HepG2 (cell line): Measurements from ENCODE around the gene PLSCR5. TPM values are rescaled to one million over a fixed set of nuclear protein-coding genes. Genes with fewer than 3 reads are reported as not detected.

Experiments used
- BCLAF1 ChIP-seq: fragments of 450-650 bp; IDR thresholded peaks from 2 replicates; pipeline ENCODE4 v1.6.1; 2017; ENCODE audit warnings: mild to moderate bottlenecking
- GATA4 ChIP-seq: sonication (generic); IDR thresholded peaks from 2 replicates; pipeline ENCODE4 v1.6.1; 2016; ENCODE audit warnings: antibody characterized with exemption, low read depth, borderline replicate concordance
- HBP1 ChIP-seq: IDR thresholded peaks from 2 replicates; pipeline ENCODE4 v1.6.1; 2016; ENCODE audit warnings: low read depth, control low read depth
- HOXA9 ChIP-seq: sonication (generic); formaldehyde crosslinking; IDR thresholded peaks from 2 replicates; pipeline ENCODE4 v1.8.1; 2022; ENCODE audit warnings: missing genetic modification reagents, mild to moderate bottlenecking, moderate library complexity, borderline replicate concordance
- KMT2B ChIP-seq: IDR thresholded peaks from 2 replicates; pipeline ENCODE4 v1.6.1; 2016; ENCODE audit warnings: missing genetic modification reagents, missing compliant biosample characterization
- RFX3 ChIP-seq: IDR thresholded peaks from 2 replicates; pipeline ENCODE4 v1.6.1; 2016; ENCODE audit warnings: missing biosample characterization, missing genetic modification reagents
- SMAD3 ChIP-seq: sonication (generic); formaldehyde crosslinking; IDR thresholded peaks from 2 replicates; pipeline ENCODE4 v1.4.0; 2020; ENCODE audit warnings: missing genetic modification reagents
- SP140L ChIP-seq: sonication (generic); formaldehyde crosslinking; IDR thresholded peaks from 2 replicates; pipeline ENCODE4 v1.4.0; 2020; ENCODE audit warnings: missing genetic modification reagents, borderline replicate concordance
- SP5 ChIP-seq: IDR thresholded peaks from 2 replicates; pipeline ENCODE4 v1.6.1; 2016; ENCODE audit warnings: low read depth, borderline replicate concordance
- TGIF2 ChIP-seq: IDR thresholded peaks from 2 replicates; pipeline ENCODE4 v1.6.1; 2016; ENCODE audit warnings: control low read depth, missing compliant biosample characterization
- ZBTB26 ChIP-seq: IDR thresholded peaks from 2 replicates; pipeline ENCODE4 v1.6.1; 2016; ENCODE audit warnings: missing compliant biosample characterization, missing genetic modification reagents, borderline replicate concordance
- ZBTB34 ChIP-seq: sonication (generic); formaldehyde crosslinking; IDR thresholded peaks from 2 replicates; pipeline ENCODE4 v1.8.0; 2022; ENCODE audit warnings: mild to moderate bottlenecking, missing genetic modification reagents
- ZMYM3 ChIP-seq: sonication (generic); formaldehyde crosslinking; IDR thresholded peaks from 2 replicates; pipeline ENCODE4 v1.5.1; 2020; ENCODE audit warnings: mild to moderate bottlenecking, missing genetic modification reagents
- ZMYM4 ChIP-seq: sonication (generic); formaldehyde crosslinking; IDR thresholded peaks from 2 replicates; pipeline ENCODE4 v1.8.1; 2023; ENCODE audit warnings: mild to moderate bottlenecking, missing genetic modification reagents
- ZNF276 ChIP-seq: sonication (generic); formaldehyde crosslinking; IDR thresholded peaks from 2 replicates; pipeline ENCODE4 v1.4.0; 2020; ENCODE audit warnings: mild to moderate bottlenecking, low read depth, missing genetic modification reagents
- ZNF775 ChIP-seq: sonication (generic); formaldehyde crosslinking; IDR thresholded peaks from 2 replicates; pipeline ENCODE4 v1.4.0; 2020; ENCODE audit warnings: missing genetic modification reagents, mild to moderate bottlenecking, moderate library complexity, borderline replicate concordance
- ZNF780A ChIP-seq: sonication (generic); formaldehyde crosslinking; IDR thresholded peaks from 2 replicates; pipeline ENCODE4 v1.8.0; 2022; ENCODE audit warnings: mild to moderate bottlenecking, missing genetic modification reagents, moderate library complexity
- ZNF784 ChIP-seq: sonication (generic); formaldehyde crosslinking; IDR thresholded peaks from 2 replicates; pipeline ENCODE4 v1.5.1; 2020; ENCODE audit warnings: missing genetic modification reagents, mild to moderate bottlenecking, borderline replicate concordance
- ZSCAN30 ChIP-seq: sonication (generic); formaldehyde crosslinking; IDR thresholded peaks from 2 replicates; pipeline ENCODE4 v1.5.0; 2020; ENCODE audit warnings: mild to moderate bottlenecking, missing genetic modification reagents
- polyA plus RNA-seq, 8 experiments: library from polyadenylated mRNA; depleted of rRNA in 3 of 8; stranded (reverse) in 7 of 8; unstranded in 1 of 8; fragments of >200 nt; fragmentation: Illumina TruSeq in 4 of 8; extraction: Trizol in 4 of 8; gene quantifications; 2 replicates each; pipeline versions ENCODE4 v1.2.1 to v1.2.3, GENCODE V29; 2011 to 2016; ENCODE audit warnings: low read depth in 4 of 8, missing spikeins in 1 of 8, mixed read lengths in 1 of 8; ENCODE audit not compliant: insufficient read depth in 1 of 8
- total RNA-seq, 5 experiments: library from RNA; depleted of rRNA; stranded (reverse); fragments of >200 nt; fragmentation: Illumina TruSeq; extraction: Trizol; gene quantifications; 2 replicates each; pipeline ENCODE4 v1.2.3, GENCODE V29; 2016; ENCODE audit warnings: low read depth in 1 of 5

Gene PLSCR5
- total and polyA plus RNA-seq, 2 of the 13 experiments (the other 11 are each of a cell fraction or from before 2014, with no cell fraction given) = 0.50 TPM; not detected in 1

- TF ChIP-seq BCLAF1 (no peak), SP5 (CRISPR knock-in tag) (peak; percentile 97), GATA4 (peak; percentile 94), ZMYM3 (CRISPR knock-in tag) (peak; percentile 27; the same call in 1 of the 2 replicates), ZNF784 (CRISPR knock-in tag) (0 out of 2 replicates have a peak, but pooled peaks have one; percentile 35), ZBTB34 (CRISPR knock-in tag) (peak; percentile 82; the same call in 1 of the 2 replicates), ZNF775 (no peak), TGIF2 (CRISPR knock-in tag) (peak; percentile 80; the same call in 1 of the 2 replicates), SP140L (CRISPR knock-in tag) (no peak), HOXA9 (CRISPR knock-in tag) (no peak), HBP1 (CRISPR knock-in tag) (peak; percentile 66; the same call in 1 of the 2 replicates), KMT2B (CRISPR knock-in tag) (no peak; the same call in 1 of the 2 replicates), ZNF276 (CRISPR knock-in tag) (no peak), RFX3 (peak; percentile 91), SMAD3 (CRISPR knock-in tag) (peak; percentile 59; the same call in 1 of the 2 replicates), ZBTB26 (CRISPR knock-in tag) (no peak), ZMYM4 (CRISPR knock-in tag) (peak; percentile 96), ZSCAN30 (CRISPR knock-in tag) (no peak), ZNF780A (CRISPR knock-in tag) (no peak)
Observed at GRCh38 chr3:146626403-146627122, 21.4 kb upstream of the PLSCR5 start (continued).
